DOHH2 (cell line): ENCODE data around the gene INF2.

Experiments
- H3F3A ChIP-seq: fragments of 200-600 bp; sonication (generic), shearing (Covaris generic); 2 replicates; pipeline ENCODE4 v1.6.0; 2016; ENCODE audit warnings: antibody characterized with exemption, mild to moderate bottlenecking; ENCODE audit not compliant: control insufficient read depth, insufficient read depth
- H3K27ac ChIP-seq: fragments of 200-600 bp; sonication (generic); 2 replicates; pipeline ENCODE4 v1.5.1; 2014; ENCODE audit warnings: low read depth, mild to moderate bottlenecking, low read length, moderate library complexity
- H3K27me3 ChIP-seq: fragments of 200-600 bp; sonication (generic); 2 replicates; pipeline ENCODE4 v1.6.1; 2014; ENCODE audit warnings: mild to moderate bottlenecking, low read length, mixed read lengths; ENCODE audit not compliant: control insufficient read depth
- H3K36me3 ChIP-seq: fragments of 200-600 bp; sonication (generic); 2 replicates; pipeline ENCODE4 v1.6.1; 2014; ENCODE audit warnings: mild to moderate bottlenecking, low read length, moderate library complexity, mixed read lengths; ENCODE audit not compliant: control insufficient read depth
- H3K4me1 ChIP-seq: fragments of 200-600 bp; sonication (generic); 2 replicates; pipeline ENCODE4 v1.6.1; 2014; ENCODE audit warnings: mild to moderate bottlenecking, low read length, mixed read lengths; ENCODE audit not compliant: control insufficient read depth
- H3K4me2 ChIP-seq: fragments of 200-600 bp; sonication (generic); 2 replicates; pipeline ENCODE4 v1.6.0; 2014; ENCODE audit warnings: mild to moderate bottlenecking, low read length, moderate library complexity
- H3K4me3 ChIP-seq: fragments of 200-600 bp; sonication (generic); 2 replicates; pipeline ENCODE4 v1.5.1; 2014; ENCODE audit warnings: mild to moderate bottlenecking, low read length, mixed read lengths
- H3K79me2 ChIP-seq: fragments of 200-600 bp; sonication (generic); 2 replicates; pipeline ENCODE4 v1.6.1; 2014; ENCODE audit warnings: mild to moderate bottlenecking, low read length, mixed read lengths; ENCODE audit not compliant: control insufficient read depth
- H3K9me2 ChIP-seq: fragments of 200-600 bp; sonication (generic); replicated peaks from 2 replicates; pipeline ENCODE4 v1.6.1; 2014; ENCODE audit warnings: mild to moderate bottlenecking, low read length, mixed read lengths; ENCODE audit not compliant: control insufficient read depth
- H3K9me3 ChIP-seq: fragments of 200-600 bp; sonication (generic); 2 replicates; pipeline ENCODE4 v1.6.1; 2014; ENCODE audit warnings: antibody characterized with exemption, low read length, mixed read lengths; ENCODE audit not compliant: control insufficient read depth, insufficient read depth
- H4K20me1 ChIP-seq: fragments of 200-600 bp; sonication (generic); 2 replicates; pipeline ENCODE4 v1.6.0; 2014; ENCODE audit warnings: low read depth, mild to moderate bottlenecking, antibody characterized with exemption, low read length, moderate library complexity; ENCODE audit not compliant: control insufficient read depth, insufficient read depth
- EZH2phosphoT487 ChIP-seq: fragments of 200-600 bp; sonication (generic); IDR thresholded peaks from 2 replicates; pipeline ENCODE4 v1.6.1; 2017; ENCODE audit warnings: borderline replicate concordance, mild to moderate bottlenecking, antibody characterized with exemption, low read length, moderate library complexity, mixed read lengths
- TF ChIP-seq, protein P1 (sequence below): fragments of 200-600 bp; sonication (generic); IDR thresholded peaks from one replicate; pipeline ENCODE4 v1.5.1; 2014; ENCODE audit warnings: antibody characterized with exemption, mild to moderate bottlenecking, low read depth, low read length; ENCODE audit not compliant: poor library complexity, severe bottlenecking

INF2 gene

DNA sequence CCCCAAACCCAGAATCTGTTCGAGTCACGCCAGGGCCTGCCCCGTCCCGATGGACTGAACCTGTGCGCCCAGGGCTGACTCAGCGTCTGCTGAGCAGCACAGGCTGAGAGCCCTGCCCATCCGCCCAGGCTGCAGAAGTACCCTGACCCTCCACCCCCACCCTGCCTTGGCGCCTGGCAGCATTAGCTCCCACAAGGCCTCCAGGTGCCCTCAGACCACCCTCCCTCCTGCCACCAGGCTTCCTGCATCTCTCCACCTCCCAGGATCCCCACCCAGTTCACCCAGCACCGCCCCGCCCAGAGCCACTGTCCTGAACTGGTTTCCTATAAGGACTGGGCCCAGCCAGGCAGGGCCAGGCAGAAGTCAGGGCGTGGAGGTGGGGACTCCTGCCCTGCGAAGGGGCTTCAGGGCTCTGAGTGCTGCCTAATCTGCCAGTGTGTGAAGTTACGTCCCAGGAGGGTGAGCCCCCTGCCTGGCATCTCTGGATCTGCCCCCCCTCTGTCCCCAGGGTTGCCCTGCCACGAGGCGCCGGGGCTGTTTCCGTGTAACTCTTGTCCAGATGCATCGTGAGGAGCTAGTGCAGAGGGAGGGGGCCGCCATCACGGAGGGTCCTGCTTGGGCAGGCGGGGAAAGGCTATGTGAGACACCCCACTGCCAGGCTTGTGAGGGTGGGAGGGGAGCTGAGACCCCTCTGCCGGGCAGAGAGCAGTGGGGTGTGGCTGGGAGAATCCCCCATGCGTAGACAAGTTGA is 43.7 kb downstream of the INF2 start:
- no peak overlapping the region for H3K4me3 ChIP-seq
- no peaks in the 10 kb centered on the region for H3K27me3 ChIP-seq
- no peaks in the 10 kb centered on the region for H4K20me1 ChIP-seq
- no peak overlapping the region for H3K4me2 ChIP-seq
- no peaks in the 10 kb centered on the region for H3K9me2 ChIP-seq
- TF ChIP-seq EZH2phosphoT487: no peak
- TF ChIP-seq, protein P1, sequence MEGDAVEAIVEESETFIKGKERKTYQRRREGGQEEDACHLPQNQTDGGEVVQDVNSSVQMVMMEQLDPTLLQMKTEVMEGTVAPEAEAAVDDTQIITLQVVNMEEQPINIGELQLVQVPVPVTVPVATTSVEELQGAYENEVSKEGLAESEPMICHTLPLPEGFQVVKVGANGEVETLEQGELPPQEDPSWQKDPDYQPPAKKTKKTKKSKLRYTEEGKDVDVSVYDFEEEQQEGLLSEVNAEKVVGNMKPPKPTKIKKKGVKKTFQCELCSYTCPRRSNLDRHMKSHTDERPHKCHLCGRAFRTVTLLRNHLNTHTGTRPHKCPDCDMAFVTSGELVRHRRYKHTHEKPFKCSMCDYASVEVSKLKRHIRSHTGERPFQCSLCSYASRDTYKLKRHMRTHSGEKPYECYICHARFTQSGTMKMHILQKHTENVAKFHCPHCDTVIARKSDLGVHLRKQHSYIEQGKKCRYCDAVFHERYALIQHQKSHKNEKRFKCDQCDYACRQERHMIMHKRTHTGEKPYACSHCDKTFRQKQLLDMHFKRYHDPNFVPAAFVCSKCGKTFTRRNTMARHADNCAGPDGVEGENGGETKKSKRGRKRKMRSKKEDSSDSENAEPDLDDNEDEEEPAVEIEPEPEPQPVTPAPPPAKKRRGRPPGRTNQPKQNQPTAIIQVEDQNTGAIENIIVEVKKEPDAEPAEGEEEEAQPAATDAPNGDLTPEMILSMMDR: no peak
- H3K79me2 ChIP-seq: no peaks in the 10 kb centered on the region
- no peaks in the 10 kb centered on the region for H3K4me1 ChIP-seq
- no peak overlapping the region for H3K27ac ChIP-seq
- no peaks in the 10 kb centered on the region for H3K36me3 ChIP-seq
- H3K9me3 ChIP-seq: no peaks in the 10 kb centered on the region
- H3F3A ChIP-seq: no peaks in the 10 kb centered on the region

DNA sequence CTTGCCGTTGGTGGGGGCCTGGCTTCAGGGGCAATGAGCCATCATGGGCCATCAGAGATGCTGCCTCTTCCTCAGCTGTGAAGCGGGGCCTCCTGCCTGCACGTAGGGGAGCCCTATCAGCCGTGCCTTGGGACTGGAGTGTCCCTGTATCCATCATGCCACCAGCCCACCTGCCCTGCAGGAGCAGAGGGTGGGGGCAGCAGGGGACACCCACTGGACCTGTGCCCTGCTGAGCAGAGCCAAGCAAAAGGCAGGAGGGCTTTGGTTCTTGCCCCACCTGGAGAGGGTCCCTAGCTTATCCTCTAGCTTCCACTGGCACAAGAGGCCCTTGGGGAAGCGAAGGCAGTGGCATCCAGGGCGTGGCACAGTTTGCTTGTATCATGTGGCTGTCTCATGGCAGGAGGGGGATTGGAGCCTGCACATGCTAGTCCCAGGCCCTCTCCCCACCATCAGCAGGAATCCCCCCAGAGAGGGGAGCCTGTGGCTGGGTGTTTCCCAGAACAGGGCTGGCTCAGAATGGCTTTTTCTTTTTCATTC is 44.7 kb downstream of the INF2 start:
- Histone ChIP-seq H3K36me3 (no peaks in the 10 kb centered on the region), H3K4me1 (no peaks in the 10 kb centered on the region), H3K79me2 (no peaks in the 10 kb centered on the region), H3F3A (no peaks in the 10 kb centered on the region), H3K27me3 (no peaks in the 10 kb centered on the region), H3K4me2 (no peak overlapping the region), H4K20me1 (no peaks in the 10 kb centered on the region), H3K9me2 (no peaks in the 10 kb centered on the region), H3K27ac (no peak overlapping the region), H3K4me3 (no peak overlapping the region), H3K9me3 (no peaks in the 10 kb centered on the region)
- TF ChIP-seq EZH2phosphoT487: no peak
- TF ChIP-seq, protein P1: no peak

DNA sequence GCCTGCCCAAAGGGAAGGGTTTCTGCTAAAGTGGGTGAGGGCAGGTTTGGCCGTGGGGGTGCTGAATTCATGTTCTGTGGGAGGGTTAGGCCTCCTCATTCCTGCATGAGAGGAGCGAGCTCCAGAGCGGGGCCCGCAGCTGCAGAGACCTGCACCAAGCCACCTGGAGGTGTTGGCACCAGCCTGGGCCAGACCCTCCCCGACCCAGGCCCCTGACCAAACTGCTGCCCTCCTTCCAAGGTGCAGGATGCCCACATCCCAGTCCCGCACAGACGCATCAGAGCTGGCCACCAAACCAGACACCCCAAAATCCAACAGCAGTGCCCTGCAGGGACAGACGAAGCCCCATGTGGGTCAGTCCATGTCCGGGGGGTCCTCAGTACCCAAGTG is 45.2 kb downstream of the INF2 start:
- Histone ChIP-seq H3K9me2 (no peaks in the 10 kb centered on the region), H3K4me2 (no peak overlapping the region), H3K79me2 (no peaks in the 10 kb centered on the region), H4K20me1 (no peaks in the 10 kb centered on the region), H3K4me3 (no peak overlapping the region), H3K27ac (no peak overlapping the region), H3K36me3 (no peaks in the 10 kb centered on the region), H3K4me1 (no peaks in the 10 kb centered on the region), H3K27me3 (no peaks in the 10 kb centered on the region), H3F3A (no peaks in the 10 kb centered on the region), H3K9me3 (no peaks in the 10 kb centered on the region)
- TF ChIP-seq, protein P1: no peak
- TF ChIP-seq EZH2phosphoT487: no peak
